Stomach (tissue), 9 donors: ENCODE data around the gene NEU4. TPM values are rescaled to one million over a fixed set of nuclear protein-coding genes. Genes with fewer than 3 reads are reported as not detected.
"Not testable (repeated sequence)": the region's sequence is repeated elsewhere in the genome, so short reads cannot be mapped to it uniquely, and the experiment has no call there.

Experiments
- DNase-seq, 2 donors: peaks; one replicate each; pipeline versions ENCODE4 v3.0.0 to v3.0.0-alpha.2; 2013 to 2019
- H3K27ac ChIP-seq, 5 donors: fragments of 200-600 bp in 4 of 5; sonication (generic) in 4 of 5; one replicate each; pipeline ENCODE4 v1.5.1; 2013 to 2019; ENCODE audit warnings: mild to moderate bottlenecking in 1 of 5, moderate library complexity in 1 of 5
- H3K27me3 ChIP-seq, 3 donors: fragments of 200-600 bp; sonication (generic); one replicate each; pipeline ENCODE4 v1.5.1; 2017 to 2019; ENCODE audit warnings: mixed run types in 1 of 3
- H3K36me3 ChIP-seq, 4 donors: fragments of 200-600 bp; sonication (generic); 1 replicate in 3 of 4; 2 replicates in 1 of 4; pipeline ENCODE4 v1.5.1; 2016 to 2019
- H3K4me1 ChIP-seq, 4 donors: fragments of 200-600 bp; sonication (generic); one replicate each; pipeline ENCODE4 v1.5.1; 2016 to 2019
- H3K4me3 ChIP-seq, 4 donors: fragments of 200-600 bp; sonication (generic) in 3 of 4; one replicate each; pipeline ENCODE4 v1.5.1; 2016 to 2019; ENCODE audit warnings: mild to moderate bottlenecking in 1 of 4
- H3K9me3 ChIP-seq, 4 donors: fragments of 200-600 bp; sonication (generic); one replicate each; pipeline ENCODE4 v1.5.1; 2016 to 2019
- CTCF ChIP-seq, 7 experiments: fragments of 450-650 bp in 4 of 7; fragments of 200-600 bp in 3 of 7; sonication (generic) in 3 of 7; IDR thresholded peaks; one replicate each; pipeline ENCODE4 v1.5.1; 2016 to 2019; ENCODE audit warnings: antibody characterized with exemption in 7 of 7, control low read depth in 2 of 7, mild to moderate bottlenecking in 1 of 7
- EP300 ChIP-seq: sonication (generic); formaldehyde crosslinking; IDR thresholded peaks from one replicate; pipeline ENCODE4 v1.6.1; 2017; ENCODE audit warnings: antibody characterized with exemption
- POLR2A ChIP-seq, 4 donors: fragments of 450-650 bp; IDR thresholded peaks; one replicate each; pipeline ENCODE4 v1.6.1; 2016; ENCODE audit warnings: antibody characterized with exemption in 4 of 4, control low read depth in 2 of 4, mild to moderate bottlenecking in 1 of 4, moderate library complexity in 1 of 4
- POLR2AphosphoS5 ChIP-seq, 3 donors: sonication (generic); formaldehyde crosslinking; IDR thresholded peaks; one replicate each; pipeline ENCODE4 v1.6.1; 2016; ENCODE audit warnings: antibody characterized with exemption in 3 of 3
- WGBS, 5 donors: extraction: QIAGEN DNeasy Blood & Tissue Kit in 3 of 5; methylation state at CpG; one replicate each; pipeline versions ENCODE4 v1.1.5 to v1.1.7; 2013 to 2018; 5-methylcytosine and 5-hydroxymethylcytosine counted together
- intact Hi-C: fragments of 100-400 bp; cut with DNase I; formaldehyde crosslinking; loops from one replicate; pipeline ENCODE4 v1.15.1; 2023; ENCODE audit warnings: low total_unique reads
- polyA plus RNA-seq, 3 donors: library from polyadenylated mRNA; stranded (reverse); fragments of 200-250 nt; gene quantifications; one replicate each; pipeline ENCODE4 v1.2.3, GENCODE V29; 2013
- total RNA-seq, 5 donors: library from RNA; depleted of rRNA; stranded (reverse); fragments of >200 nt; gene quantifications; one replicate each; pipeline versions ENCODE4 v1.1.0 to v1.2.3, GENCODE V29; 2014 to 2016
- donor health status: healthy with polysubstance abuse.
- donor health status: Bipolar disorder and iron deficiency.
- donor health status: healthy.

NEU4 gene
- total and polyA plus RNA-seq, 8 donors, result 0.08 to 415 TPM; not detected in 6

- intact Hi-C loops, result no loop called here
- WGBS, 5 donors, result 74 to 81% (median 78%) methylated on average over 17 to 25 of the region's 25 CpGs
- H3K27me3 ChIP-seq, result peaks cover 0 to 71% (median 15%) of the 10 kb centered on the region in 3 donors
- DNase-seq, result peak in 1 of 2 donors; percentile 3
- H3K4me1 ChIP-seq, result no peaks in the 10 kb centered on the region
- no peaks in the 10 kb centered on the region for H3K9me3 ChIP-seq
- H3K4me3 ChIP-seq, result no peak overlapping the region
- no peaks in the 10 kb centered on the region for H3K36me3 ChIP-seq
- no peak overlapping the region for H3K27ac ChIP-seq
- TF ChIP-seq POLR2AphosphoS5 (IDR thresholded peaks at IDR 0.05) (no peak), CTCF (IDR thresholded peaks at IDR 0.05) (no peak), EP300 (no peak), POLR2A (IDR thresholded peaks at IDR 0.05) (no peak)
These were observed 9.4 kb downstream of the NEU4 start for GRCh38 chr2:241818229-241818942.

DNA sequence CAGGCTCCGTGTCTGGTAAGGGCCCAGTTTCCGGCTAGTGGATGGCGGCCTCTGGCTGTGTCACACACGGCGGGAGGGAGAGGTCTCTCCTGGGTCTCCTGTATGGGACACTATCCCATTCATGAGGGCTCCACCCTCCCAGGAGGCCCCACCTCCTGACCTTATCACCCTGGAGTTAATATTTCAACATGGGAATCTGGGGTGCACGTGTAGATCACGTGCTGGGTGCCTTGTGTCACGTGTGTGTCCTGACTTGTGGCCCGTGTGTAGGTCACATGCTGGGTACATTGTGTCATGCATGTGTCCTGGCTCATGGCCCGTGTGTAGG, 9.9 kb downstream of the NEU4 start:
- peaks cover 0 to 66% (median 15%) of the 10 kb centered on the region in 3 donors for H3K27me3 ChIP-seq
- TF ChIP-seq POLR2A (IDR thresholded peaks at IDR 0.05), result no peak
- TF ChIP-seq POLR2AphosphoS5 (IDR thresholded peaks at IDR 0.05), result no peak
- no peak for TF ChIP-seq EP300
- no peak for TF ChIP-seq CTCF (IDR thresholded peaks at IDR 0.05)
- no peaks in the 10 kb centered on the region for H3K4me1 ChIP-seq
- no peaks in the 10 kb centered on the region for H3K9me3 ChIP-seq
- no peak overlapping the region for H3K27ac ChIP-seq
- WGBS, 5 donors, result 36 to 63% (median 50%) methylated on average over 8 to 10 of the region's 10 CpGs
- H3K4me3 ChIP-seq, result no peak overlapping the region
- peak; percentile 5 to 19 for DNase-seq
- intact Hi-C loops, result no loop called here
- no peaks in the 10 kb centered on the region for H3K36me3 ChIP-seq

DNA sequence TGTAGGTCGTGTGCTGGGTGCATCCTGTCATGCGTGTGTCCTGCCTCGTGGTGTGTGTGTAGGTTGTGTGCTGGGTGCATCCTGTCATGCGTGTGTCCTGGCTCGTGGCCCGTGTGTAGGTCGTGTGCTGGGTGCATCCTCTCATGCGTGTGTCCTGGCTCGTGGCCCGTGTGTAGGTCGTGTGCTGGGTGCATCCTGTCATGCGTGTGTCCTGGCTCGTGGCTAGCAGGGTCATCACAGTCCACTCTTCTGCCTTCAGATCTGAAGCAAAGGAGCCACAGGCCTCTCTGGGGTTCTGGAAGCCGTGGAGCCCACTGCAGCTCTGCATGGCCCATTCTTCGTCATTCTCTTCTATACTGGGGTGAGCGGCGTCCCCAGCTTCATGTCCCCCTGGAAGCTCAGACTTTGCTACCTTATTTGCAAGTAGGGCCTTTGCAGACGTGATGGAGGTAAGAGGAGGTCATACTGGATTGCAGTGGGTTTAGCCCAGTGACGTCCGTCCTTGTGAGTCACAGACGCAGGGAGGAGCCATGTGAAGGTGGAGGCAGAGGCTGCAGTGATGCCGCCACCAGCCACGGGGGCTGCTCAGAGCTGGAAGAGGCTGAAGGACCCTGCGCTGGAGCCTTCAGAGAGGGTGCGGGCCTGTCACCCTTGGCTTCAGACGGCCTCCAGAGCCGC, 11.1 kb downstream of the NEU4 start:
- H3K9me3 ChIP-seq, H3K36me3 ChIP-seq, H3K4me1 ChIP-seq, H3K4me3 ChIP-seq, DNase-seq, H3K27ac ChIP-seq, intact Hi-C loops: not testable (repeated sequence)
- peaks cover 0 to 54% (median 15%) of the 10 kb centered on the region in 3 donors for H3K27me3 ChIP-seq
- 82 to 90% (median 85%) methylated on average over 18 to 27 of the region's 27 CpGs for WGBS, 5 donors

DNA sequence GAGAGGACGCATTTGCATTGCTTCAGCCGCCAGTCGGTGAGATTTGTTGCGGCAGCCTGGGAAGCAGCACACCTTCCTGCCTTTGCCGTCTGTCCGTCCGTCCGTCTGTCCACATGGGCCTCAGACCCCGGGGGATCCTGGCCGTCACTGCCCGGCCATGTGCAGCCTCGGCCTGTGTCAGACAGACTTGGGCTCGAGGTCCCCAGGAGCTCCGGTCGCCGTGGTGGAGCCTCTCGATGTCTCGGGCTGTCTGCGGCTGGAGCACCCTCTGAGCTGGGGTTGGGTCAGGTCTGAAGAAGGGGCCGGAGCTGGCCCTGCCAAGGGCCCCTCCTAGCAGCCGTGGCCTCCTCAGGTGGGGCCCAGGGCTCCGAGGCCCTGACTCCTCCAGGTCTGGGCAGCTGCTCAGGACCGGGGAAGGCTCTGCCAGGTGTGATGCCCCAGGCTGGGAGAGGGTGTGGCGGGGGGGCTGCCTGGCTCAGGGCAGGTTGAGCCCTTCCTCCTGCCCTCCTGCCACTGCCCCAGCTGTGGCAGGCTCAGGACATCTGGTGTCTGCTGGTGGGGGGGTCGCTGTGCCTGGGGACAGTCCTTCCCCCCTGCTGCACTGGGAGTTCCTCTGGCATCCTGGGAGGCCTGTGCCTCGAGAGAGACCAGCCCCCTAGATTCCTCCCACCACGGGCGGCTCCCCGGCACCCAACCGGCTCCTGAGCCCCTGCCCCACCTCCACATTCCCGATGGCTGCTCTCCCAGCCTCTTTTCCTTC, 11.8 kb downstream of the NEU4 start:
- Histone ChIP-seq H3K36me3 (no peaks in the 10 kb centered on the region), H3K27ac (no peak overlapping the region), H3K4me3 (no peak overlapping the region), H3K27me3 (peaks cover 0 to 47% (median 15%) of the 10 kb centered on the region in 3 donors), H3K9me3 (no peaks in the 10 kb centered on the region), H3K4me1 (no peaks in the 10 kb centered on the region)
- WGBS, 5 donors, result 81 to 86% (median 84%) methylated on average over 29 to 31 of the region's 31 CpGs
- TF ChIP-seq EP300, result no peak
- no peak for TF ChIP-seq POLR2AphosphoS5 (IDR thresholded peaks at IDR 0.05)
- no peak for TF ChIP-seq CTCF (IDR thresholded peaks at IDR 0.05)
- TF ChIP-seq POLR2A (IDR thresholded peaks at IDR 0.05), result no peak
- peak in 1 of 2 donors; percentile 2 for DNase-seq
- intact Hi-C loops, result no loop called here
